ENCODE data around the gene RAB29.

The RAB29 gene

DNA sequence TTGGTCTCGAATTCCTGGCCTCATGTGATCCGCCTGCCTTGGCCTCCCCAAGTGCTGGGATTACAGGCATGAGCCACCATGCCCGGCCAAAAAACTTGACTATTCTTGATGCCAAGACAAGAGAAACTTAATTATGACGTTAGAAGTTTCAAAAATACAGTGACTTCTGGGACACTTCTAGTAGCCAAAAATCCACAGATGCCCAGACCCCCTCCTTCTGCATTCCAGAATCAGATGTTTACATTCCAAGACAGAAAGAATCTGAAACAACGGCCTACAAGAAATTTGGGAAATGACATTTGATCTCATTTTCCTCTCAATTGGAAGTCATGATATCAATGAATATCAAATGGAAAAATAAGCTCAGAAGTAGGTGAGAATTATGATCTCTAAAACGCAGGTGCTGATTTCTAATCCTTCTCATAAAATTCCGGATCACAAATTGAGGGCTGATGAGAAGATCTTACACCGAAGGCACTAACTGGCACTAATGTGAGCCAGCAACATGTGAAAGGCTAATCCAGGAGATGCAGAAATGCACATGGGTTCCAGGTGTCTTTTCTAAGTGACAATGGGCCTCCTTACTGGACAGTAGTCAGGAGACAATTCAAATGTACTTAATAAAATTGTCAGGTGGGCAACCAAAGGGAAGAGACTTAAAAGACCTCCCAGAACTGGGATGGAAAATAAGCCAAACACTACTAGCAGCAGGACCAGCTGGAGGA lies 5.5 kb downstream of the RAB29 start:
- TF ChIP-seq, protein P1, sequence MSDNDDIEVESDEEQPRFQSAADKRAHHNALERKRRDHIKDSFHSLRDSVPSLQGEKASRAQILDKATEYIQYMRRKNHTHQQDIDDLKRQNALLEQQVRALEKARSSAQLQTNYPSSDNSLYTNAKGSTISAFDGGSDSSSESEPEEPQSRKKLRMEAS (IDR thresholded peaks at IDR 0.05) = no peak
- TF ChIP-seq YY1 (IDR thresholded peaks at IDR 0.05; ENCODE audit: low read depth) = no peak
- TF ChIP-seq, protein P2, sequence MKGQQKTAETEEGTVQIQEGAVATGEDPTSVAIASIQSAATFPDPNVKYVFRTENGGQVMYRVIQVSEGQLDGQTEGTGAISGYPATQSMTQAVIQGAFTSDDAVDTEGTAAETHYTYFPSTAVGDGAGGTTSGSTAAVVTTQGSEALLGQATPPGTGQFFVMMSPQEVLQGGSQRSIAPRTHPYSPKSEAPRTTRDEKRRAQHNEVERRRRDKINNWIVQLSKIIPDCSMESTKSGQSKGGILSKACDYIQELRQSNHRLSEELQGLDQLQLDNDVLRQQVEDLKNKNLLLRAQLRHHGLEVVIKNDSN (IDR thresholded peaks at IDR 0.05) = no peak
- no peak for TF ChIP-seq TAF1 (IDR thresholded peaks at IDR 0.05; ENCODE audit: low read depth)
- TF ChIP-seq TEAD4 (IDR thresholded peaks at IDR 0.05) = no peak
- no peak for TF ChIP-seq CREB1 (IDR thresholded peaks at IDR 0.05; ENCODE audit: low read depth)
- TF ChIP-seq TCF12 (IDR thresholded peaks at IDR 0.05; ENCODE audit: low read depth) = no peak
- TF ChIP-seq CEBPB (IDR thresholded peaks at IDR 0.05) = no peak
- TF ChIP-seq, protein P3, sequence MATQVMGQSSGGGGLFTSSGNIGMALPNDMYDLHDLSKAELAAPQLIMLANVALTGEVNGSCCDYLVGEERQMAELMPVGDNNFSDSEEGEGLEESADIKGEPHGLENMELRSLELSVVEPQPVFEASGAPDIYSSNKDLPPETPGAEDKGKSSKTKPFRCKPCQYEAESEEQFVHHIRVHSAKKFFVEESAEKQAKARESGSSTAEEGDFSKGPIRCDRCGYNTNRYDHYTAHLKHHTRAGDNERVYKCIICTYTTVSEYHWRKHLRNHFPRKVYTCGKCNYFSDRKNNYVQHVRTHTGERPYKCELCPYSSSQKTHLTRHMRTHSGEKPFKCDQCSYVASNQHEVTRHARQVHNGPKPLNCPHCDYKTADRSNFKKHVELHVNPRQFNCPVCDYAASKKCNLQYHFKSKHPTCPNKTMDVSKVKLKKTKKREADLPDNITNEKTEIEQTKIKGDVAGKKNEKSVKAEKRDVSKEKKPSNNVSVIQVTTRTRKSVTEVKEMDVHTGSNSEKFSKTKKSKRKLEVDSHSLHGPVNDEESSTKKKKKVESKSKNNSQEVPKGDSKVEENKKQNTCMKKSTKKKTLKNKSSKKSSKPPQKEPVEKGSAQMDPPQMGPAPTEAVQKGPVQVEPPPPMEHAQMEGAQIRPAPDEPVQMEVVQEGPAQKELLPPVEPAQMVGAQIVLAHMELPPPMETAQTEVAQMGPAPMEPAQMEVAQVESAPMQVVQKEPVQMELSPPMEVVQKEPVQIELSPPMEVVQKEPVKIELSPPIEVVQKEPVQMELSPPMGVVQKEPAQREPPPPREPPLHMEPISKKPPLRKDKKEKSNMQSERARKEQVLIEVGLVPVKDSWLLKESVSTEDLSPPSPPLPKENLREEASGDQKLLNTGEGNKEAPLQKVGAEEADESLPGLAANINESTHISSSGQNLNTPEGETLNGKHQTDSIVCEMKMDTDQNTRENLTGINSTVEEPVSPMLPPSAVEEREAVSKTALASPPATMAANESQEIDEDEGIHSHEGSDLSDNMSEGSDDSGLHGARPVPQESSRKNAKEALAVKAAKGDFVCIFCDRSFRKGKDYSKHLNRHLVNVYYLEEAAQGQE (IDR thresholded peaks at IDR 0.05; ENCODE audit: low read depth) = no peak
- no peak for TF ChIP-seq FOXM1 (IDR thresholded peaks at IDR 0.05; ENCODE audit: borderline replicate concordance, low read depth)
- no peak for TF ChIP-seq RAD21 (IDR thresholded peaks at IDR 0.05; ENCODE audit: low read depth)
- TF ChIP-seq ZBTB7A (IDR thresholded peaks at IDR 0.05; ENCODE audit: low read depth) = no peak
- TF ChIP-seq EP300 (IDR thresholded peaks at IDR 0.05; ENCODE audit: borderline replicate concordance) = no peak

DNA sequence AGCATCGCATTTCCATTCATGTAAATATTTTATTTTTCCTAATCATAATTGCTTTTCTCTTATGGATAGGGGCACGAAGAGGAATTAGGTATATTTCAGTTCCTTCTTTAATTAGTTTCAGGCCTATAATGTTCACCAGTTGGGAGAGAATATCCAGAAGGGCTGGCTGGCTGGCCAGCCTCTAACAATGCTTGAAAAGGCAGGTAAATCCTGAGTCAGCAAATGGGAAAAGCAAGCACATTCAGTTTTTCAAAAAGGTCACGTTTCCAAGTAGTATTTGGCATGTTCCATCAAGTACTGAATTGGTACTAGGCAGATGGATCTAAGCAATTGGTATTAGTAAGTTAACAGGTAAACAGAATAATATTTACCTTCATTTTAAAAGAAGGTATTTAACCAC lies 8.0 kb downstream of the RAB29 start:
- no peak for TF ChIP-seq RAD21 (IDR thresholded peaks at IDR 0.05; ENCODE audit: low read depth)

DNA sequence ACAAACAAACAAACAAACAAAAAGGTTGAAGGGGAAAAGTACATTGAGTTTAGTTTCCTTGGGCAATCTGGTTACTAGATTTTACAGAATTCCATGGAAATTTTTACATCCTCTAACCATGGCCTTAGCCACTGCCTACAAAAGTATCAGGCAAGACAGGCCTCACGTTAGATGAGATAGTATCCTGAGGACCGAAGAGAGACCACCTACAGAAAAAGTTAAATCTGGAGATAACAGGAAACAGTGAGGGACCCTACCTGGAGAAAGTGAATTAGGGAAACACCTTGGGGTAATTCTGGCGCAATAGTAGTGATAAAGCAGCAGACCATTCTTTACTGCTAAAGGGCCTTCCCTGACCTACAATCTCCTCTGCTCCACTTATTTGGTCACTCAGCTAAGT lies 8.7 kb downstream of the RAB29 start:
- TF ChIP-seq EP300 (IDR thresholded peaks at IDR 0.05; ENCODE audit: borderline replicate concordance) (no peak), NFIC (IDR thresholded peaks at IDR 0.05) (no peak), CREB1 (IDR thresholded peaks at IDR 0.05; ENCODE audit: low read depth) (no peak), YY1 (IDR thresholded peaks at IDR 0.05; ENCODE audit: low read depth) (no peak), FOXM1 (IDR thresholded peaks at IDR 0.05; ENCODE audit: borderline replicate concordance, low read depth) (no peak), TCF12 (IDR thresholded peaks at IDR 0.05; ENCODE audit: low read depth) (no peak), CEBPB (IDR thresholded peaks at IDR 0.05) (no peak), TEAD4 (IDR thresholded peaks at IDR 0.05) (no peak), TAF1 (IDR thresholded peaks at IDR 0.05; ENCODE audit: low read depth) (no peak), ZBTB7A (IDR thresholded peaks at IDR 0.05; ENCODE audit: low read depth) (no peak), RAD21 (IDR thresholded peaks at IDR 0.05; ENCODE audit: low read depth) (no peak), EGR1 (IDR thresholded peaks at IDR 0.05) (no peak)
- TF ChIP-seq, protein P2 (IDR thresholded peaks at IDR 0.05) = no peak
- TF ChIP-seq, protein P3 (IDR thresholded peaks at IDR 0.05; ENCODE audit: low read depth) = no peak
- TF ChIP-seq, protein P1 (IDR thresholded peaks at IDR 0.05) = no peak

DNA sequence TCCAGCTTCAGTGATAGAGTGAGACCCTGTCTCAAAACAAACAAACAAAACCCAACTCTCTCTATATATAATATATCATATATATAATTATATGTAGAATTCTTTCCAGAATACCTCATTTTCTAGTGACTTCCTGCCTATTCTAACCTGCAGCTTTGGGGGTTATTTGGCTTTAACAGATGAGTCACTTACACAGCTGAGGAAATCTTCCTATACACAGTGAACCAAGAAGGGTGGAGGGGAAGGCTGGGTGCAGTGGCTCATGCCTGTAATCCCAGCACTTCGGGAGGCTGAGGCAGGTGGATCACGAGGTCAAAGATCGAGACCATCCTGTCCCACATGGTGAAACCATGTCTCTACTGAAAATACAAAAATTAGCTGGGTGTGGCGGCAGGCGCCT lies 9.2 kb downstream of the RAB29 start:
- TF ChIP-seq EGR1 (IDR thresholded peaks at IDR 0.05) (no peak), CREB1 (IDR thresholded peaks at IDR 0.05; ENCODE audit: low read depth) (no peak), TCF12 (IDR thresholded peaks at IDR 0.05; ENCODE audit: low read depth) (no peak), CEBPB (IDR thresholded peaks at IDR 0.05) (no peak), TAF1 (IDR thresholded peaks at IDR 0.05; ENCODE audit: low read depth) (no peak), FOXM1 (IDR thresholded peaks at IDR 0.05; ENCODE audit: borderline replicate concordance, low read depth) (no peak), NFIC (IDR thresholded peaks at IDR 0.05) (no peak), YY1 (IDR thresholded peaks at IDR 0.05; ENCODE audit: low read depth) (no peak), RAD21 (IDR thresholded peaks at IDR 0.05; ENCODE audit: low read depth) (no peak), TEAD4 (IDR thresholded peaks at IDR 0.05) (no peak), ZBTB7A (IDR thresholded peaks at IDR 0.05; ENCODE audit: low read depth) (no peak), EP300 (IDR thresholded peaks at IDR 0.05; ENCODE audit: borderline replicate concordance) (no peak)
- TF ChIP-seq, protein P2 (IDR thresholded peaks at IDR 0.05) = no peak
- TF ChIP-seq, protein P1 (IDR thresholded peaks at IDR 0.05) = no peak

DNA sequence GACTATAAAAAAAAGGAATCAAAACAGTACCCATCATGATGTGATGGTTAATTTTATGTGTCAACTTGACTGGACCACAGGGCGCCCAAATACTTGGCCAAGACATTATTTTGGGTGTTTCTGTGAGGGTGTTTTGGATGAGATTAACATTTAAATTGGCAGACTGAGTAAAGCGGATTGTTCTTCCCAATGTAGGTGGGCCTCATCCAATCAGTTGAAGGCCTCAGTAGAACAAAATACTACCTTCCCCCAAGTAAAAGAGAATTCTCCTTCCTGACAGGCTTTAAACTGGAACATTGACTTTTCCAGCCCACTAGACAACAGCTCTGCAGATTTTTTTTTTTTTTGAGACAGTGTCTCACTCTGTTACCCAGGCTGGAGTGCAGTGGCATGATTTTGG lies 10.7 kb downstream of the RAB29 start:
- no peak for TF ChIP-seq TEAD4 (IDR thresholded peaks at IDR 0.05)
- no peak for TF ChIP-seq NFIC (IDR thresholded peaks at IDR 0.05)
- no peak for TF ChIP-seq FOXM1 (IDR thresholded peaks at IDR 0.05; ENCODE audit: borderline replicate concordance, low read depth)

All from Ishikawa (cell line).